Activated T-helper 1 cell treated with anti-CD3 and anti-CD28 coated beads, Interleukin-12 subunit alpha, Interleukin-12 subunit beta, Interleukin-2, Interleukin-4 antibody, amounts not matched to agents 30 ng/mL and 10 ng/mL and 1 ng/mL, durations not matched to agents 14 hours and 24 hours and 36 hours (primary cell): Measurements from ENCODE around the gene HOXA4. TPM values are rescaled to one million over a fixed set of nuclear protein-coding genes. Genes with fewer than 3 reads are reported as not detected.

Experiments
- DNase-seq: peaks from one replicate; pipeline ENCODE4 v3.0.0; 2021; ENCODE audit warnings: low spot score
- H3K27ac Mint-ChIP-seq: one replicate; pipeline ENCODE4 v1.8.0; 2021; ENCODE audit warnings: mild to moderate bottlenecking, mixed read lengths
- H3K27me3 Mint-ChIP-seq: one replicate; pipeline ENCODE4 v1.8.0; 2022; ENCODE audit warnings: mild to moderate bottlenecking, moderate library complexity, mixed read lengths; ENCODE audit not compliant: insufficient read depth
- H3K36me3 Mint-ChIP-seq: one replicate; pipeline ENCODE4 v1.8.0; 2021; ENCODE audit warnings: low read depth, mixed read lengths
- H3K4me1 Mint-ChIP-seq: one replicate; pipeline ENCODE4 v1.8.0; 2021; ENCODE audit warnings: low read depth, mixed read lengths
- H3K4me3 Mint-ChIP-seq: one replicate; pipeline ENCODE4 v1.8.0; 2021; ENCODE audit warnings: mild to moderate bottlenecking, moderate library complexity, mixed read lengths
- H3K9me3 Mint-ChIP-seq: one replicate; pipeline ENCODE4 v1.8.0; 2021; ENCODE audit warnings: mixed read lengths
- intact Hi-C: fragments of 100-400 bp; cut with micrococcal nuclease; formaldehyde crosslinking; loops from one replicate; pipeline ENCODE4 v1.15.1; 2024
- total RNA-seq: library from RNA; stranded (reverse); gene quantifications from 2 replicates; pipeline ENCODE4 v1.2.3, GENCODE V29; 2022

The HOXA4 gene
- total RNA-seq, 1 donor from 2014 or later = not detected

DNA sequence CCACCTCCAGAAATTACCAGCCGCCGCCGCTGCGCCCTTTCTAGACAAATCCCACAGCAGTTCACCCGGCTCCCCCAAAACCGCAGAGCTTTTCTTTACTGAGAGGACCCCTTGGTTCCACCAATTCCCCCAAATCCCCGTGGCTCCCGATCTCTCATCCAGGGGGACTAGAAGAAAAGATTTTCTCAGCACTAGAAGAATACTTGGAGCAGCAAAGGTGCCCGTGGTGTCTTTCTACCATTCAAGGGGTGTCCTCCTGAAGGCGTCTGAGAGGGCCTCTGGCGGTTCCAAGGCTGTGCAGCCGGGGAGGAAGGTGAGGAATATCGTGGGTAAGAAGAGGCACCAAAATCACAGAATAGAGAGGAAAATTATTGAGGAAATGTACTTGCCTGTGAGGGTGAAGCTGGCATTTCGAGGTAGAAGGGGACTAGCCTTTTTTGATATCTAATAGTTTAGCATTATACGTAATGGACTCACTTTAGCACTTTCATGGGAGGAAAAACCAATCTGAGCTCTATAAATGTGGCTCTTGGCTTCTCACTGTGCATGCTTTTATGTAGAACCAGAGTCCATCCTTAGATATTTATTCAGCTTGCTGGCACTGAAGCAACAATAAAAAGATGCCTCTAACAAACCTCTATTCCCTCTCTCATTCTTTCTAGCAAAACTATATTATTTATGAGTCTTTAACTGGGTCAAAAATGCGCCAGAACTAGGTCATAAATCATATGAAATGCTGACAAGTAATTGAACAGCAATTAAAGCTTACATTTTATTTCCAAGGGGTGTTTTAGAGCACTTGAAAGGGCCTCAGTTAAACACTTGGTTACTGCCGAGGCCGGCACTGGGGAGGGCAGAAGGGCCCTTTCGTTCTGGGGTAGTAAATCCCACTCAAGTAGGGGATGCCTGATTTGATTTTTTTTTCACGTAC, 14.3 kb downstream of the HOXA4 start:
- no peaks in the 10 kb centered on the region for H3K9me3 Mint-ChIP-seq
- DNase-seq = no peak
- no peak overlapping the region for H3K27ac Mint-ChIP-seq
- intact Hi-C loops = no loop called here
- no peaks in the 10 kb centered on the region for H3K36me3 Mint-ChIP-seq
- peaks cover 6% of the 10 kb centered on the region for H3K27me3 Mint-ChIP-seq
- no peak overlapping the region for H3K4me3 Mint-ChIP-seq
- no peaks in the 10 kb centered on the region for H3K4me1 Mint-ChIP-seq

- Mint-ChIP-seq H3K4me1 (no peaks in the 10 kb centered on the region), H3K9me3 (no peaks in the 10 kb centered on the region), H3K4me3 (no peak overlapping the region), H3K27ac (no peak overlapping the region), H3K27me3 (peaks cover 6% of the 10 kb centered on the region), H3K36me3 (no peaks in the 10 kb centered on the region)
- no peak for DNase-seq
- intact Hi-C loops = no loop called here
These were observed 15.1 kb downstream of the HOXA4 start for GRCh38 chr7:27115221-27116026.

- intact Hi-C loops = no loop called here
- Mint-ChIP-seq H3K27me3 (peaks cover 5% of the 10 kb centered on the region), H3K4me1 (no peaks in the 10 kb centered on the region), H3K36me3 (no peaks in the 10 kb centered on the region), H3K4me3 (no peak overlapping the region), H3K9me3 (no peaks in the 10 kb centered on the region), H3K27ac (no peak overlapping the region)
- no peak for DNase-seq
These were observed 15.7 kb downstream of the HOXA4 start for GRCh38 chr7:27114881-27115220.

DNA sequence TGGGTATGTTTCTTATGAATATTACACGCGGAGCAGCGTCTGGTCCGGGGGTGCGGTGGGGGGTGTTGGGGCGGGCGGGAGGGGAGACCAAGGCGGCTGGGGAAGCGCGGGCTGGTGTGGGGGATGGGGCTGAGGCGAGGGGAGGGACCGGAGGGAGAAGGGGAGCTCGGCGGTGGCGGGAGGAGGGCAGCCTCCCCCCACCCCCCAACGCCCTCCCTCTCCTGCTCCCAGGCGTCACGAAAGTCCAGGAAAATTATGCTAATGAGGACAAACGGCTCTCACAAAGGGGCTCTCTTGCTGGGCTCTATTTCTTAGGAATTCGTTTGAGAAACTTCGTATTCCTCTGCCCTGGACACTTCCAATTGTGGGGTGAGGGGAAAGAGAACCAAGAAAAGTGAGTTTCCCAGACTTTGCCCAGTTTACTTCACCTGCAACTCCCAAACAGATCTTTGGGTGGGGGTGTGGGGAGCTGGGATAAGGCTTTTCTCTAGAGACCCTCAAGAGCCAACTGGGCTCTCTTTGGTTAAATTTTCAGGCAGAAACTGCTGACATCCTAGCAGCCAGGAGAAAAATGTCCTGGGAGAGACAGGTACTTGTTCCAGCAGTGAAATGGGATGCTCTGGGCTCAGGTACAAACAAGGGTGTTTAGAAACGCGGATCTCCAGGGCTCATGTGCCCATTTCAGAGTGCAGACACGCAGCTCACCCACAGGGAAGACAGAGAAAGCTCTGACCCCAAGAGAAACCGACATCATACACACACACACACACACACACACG, 16.4 kb downstream of the HOXA4 start:
- no peak for DNase-seq
- no peaks in the 10 kb centered on the region for H3K4me1 Mint-ChIP-seq
- H3K27ac Mint-ChIP-seq = no peak overlapping the region
- peaks cover 6% of the 10 kb centered on the region for H3K27me3 Mint-ChIP-seq
- H3K4me3 Mint-ChIP-seq = no peak overlapping the region
- intact Hi-C loops = no loop called here
- H3K36me3 Mint-ChIP-seq = no peaks in the 10 kb centered on the region
- no peaks in the 10 kb centered on the region for H3K9me3 Mint-ChIP-seq

DNA sequence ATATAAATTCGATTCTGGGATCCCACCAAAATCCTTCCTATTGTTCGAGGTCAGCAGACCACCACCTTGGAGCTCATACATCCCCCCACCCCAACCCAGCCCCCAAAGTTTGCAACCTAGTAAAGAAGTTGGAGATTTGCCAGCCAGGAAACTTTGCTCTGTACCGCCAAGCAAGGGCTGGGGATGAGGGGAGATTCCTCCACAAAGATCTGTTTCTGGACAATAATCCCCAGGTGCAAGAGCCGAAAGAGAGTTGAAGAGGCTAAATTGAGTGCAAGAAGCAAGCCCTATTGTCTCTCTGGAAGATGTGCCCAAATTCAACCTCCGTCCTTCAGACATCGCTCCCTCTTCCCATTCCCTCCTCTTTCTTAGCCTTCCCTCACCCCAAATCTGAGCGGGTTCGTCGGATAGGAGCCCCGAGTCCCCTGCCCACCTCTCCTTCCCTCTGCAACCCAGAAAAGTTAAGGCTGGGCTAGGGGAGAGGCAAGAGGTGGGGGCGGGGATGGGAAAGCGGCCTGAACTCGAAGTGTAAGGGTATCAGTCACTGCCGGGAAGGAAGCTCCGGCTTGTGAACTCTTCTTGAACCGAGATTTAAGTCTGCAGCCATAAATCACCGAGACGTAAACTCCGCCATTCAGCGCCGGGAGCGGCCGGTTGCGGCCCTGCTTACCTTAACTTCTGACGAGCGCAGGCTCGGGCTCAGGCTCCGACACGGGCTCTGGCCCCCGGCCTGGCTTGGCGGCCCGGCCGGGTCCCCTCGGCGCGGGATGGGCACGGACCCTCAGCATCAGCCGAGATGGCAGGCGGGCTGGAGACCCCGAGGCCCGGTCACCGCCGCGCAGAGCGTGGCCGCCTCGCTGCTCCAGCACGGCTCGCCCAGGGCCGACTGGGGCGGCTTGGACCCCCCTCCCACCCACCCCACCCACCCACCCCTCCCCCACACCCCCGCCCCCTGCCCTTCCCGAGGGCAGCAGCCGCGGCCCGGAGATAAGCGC, 17.3 kb downstream of the HOXA4 start:
- Mint-ChIP-seq H3K36me3 (no peaks in the 10 kb centered on the region), H3K4me1 (no peaks in the 10 kb centered on the region), H3K27ac (no peak overlapping the region), H3K27me3 (peaks cover 4% of the 10 kb centered on the region), H3K4me3 (no peak overlapping the region), H3K9me3 (no peaks in the 10 kb centered on the region)
- intact Hi-C loops = no loop called here
- no peak for DNase-seq

DNA sequence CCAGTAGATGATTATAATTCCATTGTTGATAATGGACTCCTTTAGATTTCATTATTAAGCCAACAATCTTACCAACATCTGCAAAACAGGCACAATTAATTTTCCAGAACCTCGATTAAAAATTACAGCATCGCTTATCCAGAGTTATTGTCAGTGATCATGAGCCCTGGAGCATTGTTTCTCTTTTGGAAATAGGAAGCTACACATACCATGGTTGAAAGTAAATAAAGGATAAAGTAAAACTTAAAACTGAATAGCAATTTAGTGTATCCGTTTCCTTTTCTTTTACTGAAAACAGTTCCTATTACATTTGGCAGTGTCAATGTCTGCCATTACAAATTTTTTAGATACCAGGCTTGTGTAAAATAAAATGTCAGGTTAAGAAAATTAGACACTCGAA, 18.2 kb downstream of the HOXA4 start:
- no peak for DNase-seq

DNA sequence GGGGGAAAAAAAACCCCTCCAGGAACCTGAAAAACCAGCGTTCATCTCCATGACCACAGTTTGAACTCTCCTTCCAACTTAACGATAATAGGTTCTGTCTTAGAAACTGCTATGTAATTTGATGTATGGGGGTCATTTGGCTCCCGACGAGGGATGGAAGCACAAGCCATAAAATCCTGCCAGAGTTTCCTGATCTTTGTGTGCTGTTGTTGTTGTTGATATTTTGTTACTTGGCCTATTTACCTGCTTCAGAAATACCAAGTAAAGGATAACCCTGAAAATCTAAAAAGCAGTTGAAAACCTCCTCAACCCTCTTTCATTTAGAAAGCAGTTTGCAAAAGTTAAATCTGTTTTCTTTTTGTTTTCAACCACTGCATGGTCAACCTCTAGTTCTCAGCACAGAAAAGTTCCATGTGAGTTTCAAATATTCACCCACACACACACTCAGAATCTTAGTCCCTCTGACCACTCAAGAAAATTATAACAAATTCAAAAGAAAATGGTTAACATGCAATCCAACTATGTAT, 18.7 kb downstream of the HOXA4 start:
- intact Hi-C loops = no loop called here
- H3K9me3 Mint-ChIP-seq = no peaks in the 10 kb centered on the region
- H3K4me1 Mint-ChIP-seq = no peaks in the 10 kb centered on the region
- no peak overlapping the region for H3K4me3 Mint-ChIP-seq
- H3K27me3 Mint-ChIP-seq = peaks cover 4% of the 10 kb centered on the region
- no peak overlapping the region for H3K27ac Mint-ChIP-seq
- DNase-seq = no peak
- no peaks in the 10 kb centered on the region for H3K36me3 Mint-ChIP-seq

More for the DNA sequence above, 18.2 kb downstream of the HOXA4 start:
- Mint-ChIP-seq H3K4me1 (no peaks in the 10 kb centered on the region), H3K9me3 (no peaks in the 10 kb centered on the region), H3K36me3 (no peaks in the 10 kb centered on the region), H3K27me3 (peaks cover 4% of the 10 kb centered on the region), H3K27ac (no peak overlapping the region), H3K4me3 (no peak overlapping the region)
- intact Hi-C loops = no loop called here

DNA sequence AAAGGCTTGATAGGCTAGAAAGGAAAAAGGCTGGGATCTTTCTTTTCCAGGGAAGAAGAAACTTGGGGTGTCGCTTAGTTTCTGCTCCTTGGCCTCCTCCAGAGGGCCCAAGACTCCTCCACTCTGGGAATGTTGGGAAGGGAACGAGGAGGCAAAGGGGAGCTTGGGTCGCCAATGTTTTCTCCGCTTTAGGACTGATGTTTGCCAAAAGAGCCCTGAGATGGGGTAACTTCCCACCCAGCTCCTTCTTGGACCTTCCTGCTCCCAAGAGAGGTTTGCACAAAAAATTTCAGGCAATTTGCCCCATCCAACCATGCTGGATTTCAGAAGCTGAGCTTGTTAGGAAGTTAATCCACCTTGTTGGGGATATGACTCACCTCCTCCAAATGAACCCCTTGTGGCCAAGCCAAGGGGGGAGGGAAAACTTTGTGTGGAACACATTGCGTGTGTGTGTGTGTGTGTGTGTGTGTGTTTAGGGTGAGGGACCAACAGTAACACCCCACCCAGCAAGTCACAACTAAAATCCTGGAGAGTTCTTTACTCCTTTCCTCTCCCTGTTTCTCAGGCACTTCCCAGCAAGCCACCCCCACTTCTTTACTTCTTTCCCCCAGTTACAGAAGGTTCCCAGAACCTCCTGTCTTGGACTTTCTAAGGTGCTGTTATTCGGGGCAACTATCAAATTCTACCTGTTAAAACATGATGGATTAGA, 19.4 kb downstream of the HOXA4 start:
- no peaks in the 10 kb centered on the region for H3K9me3 Mint-ChIP-seq
- H3K27ac Mint-ChIP-seq = no peak overlapping the region
- peaks cover 4% of the 10 kb centered on the region for H3K27me3 Mint-ChIP-seq
- no peak for DNase-seq
- intact Hi-C loops = no loop called here
- no peak overlapping the region for H3K4me3 Mint-ChIP-seq
- H3K36me3 Mint-ChIP-seq = no peaks in the 10 kb centered on the region
- H3K4me1 Mint-ChIP-seq = no peaks in the 10 kb centered on the region

DNA sequence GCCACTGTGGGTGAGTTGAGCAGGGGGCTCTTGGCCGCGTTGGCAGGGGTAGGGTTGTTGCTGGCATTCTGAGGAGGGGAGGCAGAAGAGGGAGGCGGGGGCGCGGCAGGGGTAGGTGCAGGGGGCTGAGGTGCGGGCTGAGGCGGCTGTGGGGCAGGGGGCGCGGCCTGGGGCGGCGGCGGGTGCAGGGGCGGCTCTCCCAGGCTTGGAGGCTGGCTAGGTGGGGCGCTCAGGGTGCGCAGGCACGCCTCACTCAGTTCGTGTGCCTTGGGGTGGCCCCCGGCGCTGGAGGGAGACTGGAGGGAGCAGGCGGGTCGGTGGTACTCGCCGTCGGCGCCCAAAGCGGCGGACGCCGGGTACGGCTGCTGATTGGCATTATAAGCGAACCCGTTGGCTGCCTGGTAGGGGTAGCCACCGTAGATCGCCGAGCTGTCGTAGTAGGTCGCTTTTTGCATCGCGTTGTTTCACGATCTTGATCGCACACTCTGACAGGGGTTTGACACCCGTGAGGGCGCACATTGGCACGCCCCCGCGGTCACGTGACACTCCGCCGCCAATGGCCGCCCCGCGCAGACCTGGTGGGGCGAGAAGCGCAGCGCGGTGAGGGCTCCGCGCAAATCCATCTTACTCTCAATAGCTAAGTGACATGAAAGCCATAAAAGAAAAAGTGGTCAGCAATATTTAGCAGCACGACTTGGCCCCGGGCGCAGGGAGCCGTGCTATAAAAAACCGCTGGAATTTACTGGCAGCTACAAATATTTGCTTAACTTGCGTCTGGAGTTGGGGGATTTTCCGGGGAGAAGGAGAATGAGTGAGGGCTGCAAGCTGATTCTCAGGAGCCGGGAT, 20.1 kb downstream of the HOXA4 start:
- Mint-ChIP-seq H3K9me3 (no peaks in the 10 kb centered on the region), H3K4me3 (no peak overlapping the region), H3K27ac (no peak overlapping the region), H3K36me3 (no peaks in the 10 kb centered on the region), H3K27me3 (peaks cover 4% of the 10 kb centered on the region), H3K4me1 (no peaks in the 10 kb centered on the region)
- no peak for DNase-seq
- intact Hi-C loops = no loop called here

- Mint-ChIP-seq H3K27me3 (peaks cover 9% of the 10 kb centered on the region), H3K4me3 (no peak overlapping the region), H3K4me1 (no peaks in the 10 kb centered on the region), H3K9me3 (no peaks in the 10 kb centered on the region), H3K36me3 (no peaks in the 10 kb centered on the region), H3K27ac (no peak overlapping the region)
- intact Hi-C loops = no loop called here
- no peak for DNase-seq
These were observed 20.9 kb downstream of the HOXA4 start for GRCh38 chr7:27109466-27110185.
